ENCODE measurements around the gene CD40LG.

The CD40LG gene

GRCh38 chrX:136697156-136697555, 49.2 kb downstream of the CD40LG start:
- no peak for DNase-seq (ENCODE audit: low read depth)

GRCh38 chrX:136708348-136708747, 60.4 kb downstream of the CD40LG start:
- DNase-seq (ENCODE audit: low read depth): no peak

Data from stimulated activated CD8-positive, alpha-beta memory T cell treated with anti-CD3 and anti-CD28 coated beads, Interleukin-12 subunit alpha, Interleukin-12 subunit beta, amount 100 ng/mL, for 4 hours (primary cell).